ENCODE data around the gene ELP1.

ELP1 gene

GRCh38 chr9:108880738-108881316 lies 53.1 kb downstream of the ELP1 start:
- no peak for DNase-seq

GRCh38 chr9:108877524-108877923 lies 56.4 kb downstream of the ELP1 start:
- no peak for DNase-seq

GRCh38 chr9:108876425-108876824 lies 57.5 kb downstream of the ELP1 start:
- no peak for DNase-seq

GRCh38 chr9:108874058-108874788 lies 59.7 kb downstream of the ELP1 start:
- DNase-seq = no peak

- DNase-seq = peak; percentile 5
These were observed 64.7 kb downstream of the ELP1 start for GRCh38 chr9:108869092-108869725.

GRCh38 chr9:108867829-108868228 lies 66.1 kb downstream of the ELP1 start:
- DNase-seq = no peak

GRCh38 chr9:108867116-108867515 lies 66.8 kb downstream of the ELP1 start:
- no peak for DNase-seq

- no peak for DNase-seq
These were observed 67.9 kb downstream of the ELP1 start for GRCh38 chr9:108866001-108866420.

GRCh38 chr9:108865037-108865436 lies 68.9 kb downstream of the ELP1 start:
- no peak for DNase-seq

- no peak for DNase-seq
These were observed 69.5 kb downstream of the ELP1 start for GRCh38 chr9:108864446-108864845.

- DNase-seq = no peak
These were observed 70.0 kb downstream of the ELP1 start for GRCh38 chr9:108863891-108864290.

GRCh38 chr9:108861997-108862396 lies 71.9 kb downstream of the ELP1 start, which contains the start of gene ACTL7A:
Gene ACTL7A (plus strand): TSS chr9:108862266. CDS start chr9:108862323, 57 bp downstream.
- DNase-seq = no peak

GRCh38 chr9:108861464-108861863 lies 72.5 kb downstream of the ELP1 start:
- no peak for DNase-seq

GRCh38 chr9:108860764-108861163 lies 73.2 kb downstream of the ELP1 start:
- no peak for DNase-seq

GRCh38 chr9:108860354-108860753 lies 73.6 kb downstream of the ELP1 start:
- DNase-seq = no peak

GRCh38 chr9:108859459-108860114 lies 74.3 kb downstream of the ELP1 start:
- DNase-seq = no peak

GRCh38 chr9:108857572-108857971 lies 76.4 kb downstream of the ELP1 start:
- DNase-seq = no peak

GRCh38 chr9:108855888-108856287 lies 78.0 kb downstream of the ELP1 start, which contains the start of gene ACTL7B:
Gene ACTL7B (minus strand): TSS chr9:108855986. CDS start chr9:108855930, 56 bp downstream.
- DNase-seq = no peak

- DNase-seq = no peak
These were observed 78.4 kb downstream of the ELP1 start for GRCh38 chr9:108855529-108855886.

- DNase-seq = no peak
These were observed 79.0 kb downstream of the ELP1 start for GRCh38 chr9:108854641-108855528.

GRCh38 chr9:108854094-108854493 lies 79.8 kb downstream of the ELP1 start:
- DNase-seq = no peak

- DNase-seq = no peak
These were observed 81.8 kb downstream of the ELP1 start for GRCh38 chr9:108852079-108852478.

All from fibroblast of skin of scalp (primary cell).